Activated CD8-positive, alpha-beta memory T cell treated with anti-CD3 and anti-CD28 coated beads, Interleukin-2, amount 50 U/mL, for 1 hour (primary cell): Measurements from ENCODE around the gene WDR74.
"Not testable (repeated sequence)": the region's sequence is repeated elsewhere in the genome, so short reads cannot be mapped to it uniquely, and the experiment has no call there.

Experiments used
- DNase-seq: peaks from one replicate; pipeline ENCODE4 v3.0.0-alpha.2; 2020; ENCODE audit errors: extremely low read depth

Gene WDR74

GRCh38 chr11:62841361-62842170 lies 2.2 kb upstream of the WDR74 start:
- peak; percentile 81 for DNase-seq

DNA sequence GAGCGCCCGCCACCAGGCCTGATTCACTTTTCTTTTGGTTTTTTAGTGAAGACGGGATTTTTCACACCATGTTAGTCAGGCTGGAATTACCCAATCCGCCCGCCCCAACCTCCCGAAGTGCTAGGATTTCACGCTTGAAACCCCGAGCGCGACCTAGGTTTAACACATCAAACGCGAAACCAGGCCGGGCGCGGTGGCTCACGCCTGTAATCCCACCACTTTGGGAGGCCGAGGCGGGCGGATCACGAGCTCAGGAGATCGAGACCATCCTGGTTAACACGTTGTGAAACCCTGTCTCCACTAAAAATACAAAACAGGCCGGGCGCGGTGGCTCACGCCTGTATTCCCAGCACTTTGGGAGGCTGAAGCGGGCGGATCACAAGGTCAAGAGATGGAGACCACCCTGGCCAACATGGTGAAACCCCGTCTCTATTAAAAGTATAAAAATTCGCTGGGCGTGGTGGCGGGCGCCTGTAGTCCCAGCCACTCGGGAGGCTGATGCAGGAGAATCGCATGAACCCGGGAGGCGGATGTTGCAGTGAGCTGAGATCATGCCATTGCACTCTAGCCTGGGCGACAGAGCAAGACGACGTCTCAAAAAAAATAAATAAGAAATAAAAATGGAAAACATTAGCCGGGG lies 1.5 kb upstream of the WDR74 start:
- DNase-seq, result peak; percentile 63

GRCh38 chr11:62835336-62835735 lies 4.1 kb downstream of the WDR74 start:
- DNase-seq, result no peak

DNA sequence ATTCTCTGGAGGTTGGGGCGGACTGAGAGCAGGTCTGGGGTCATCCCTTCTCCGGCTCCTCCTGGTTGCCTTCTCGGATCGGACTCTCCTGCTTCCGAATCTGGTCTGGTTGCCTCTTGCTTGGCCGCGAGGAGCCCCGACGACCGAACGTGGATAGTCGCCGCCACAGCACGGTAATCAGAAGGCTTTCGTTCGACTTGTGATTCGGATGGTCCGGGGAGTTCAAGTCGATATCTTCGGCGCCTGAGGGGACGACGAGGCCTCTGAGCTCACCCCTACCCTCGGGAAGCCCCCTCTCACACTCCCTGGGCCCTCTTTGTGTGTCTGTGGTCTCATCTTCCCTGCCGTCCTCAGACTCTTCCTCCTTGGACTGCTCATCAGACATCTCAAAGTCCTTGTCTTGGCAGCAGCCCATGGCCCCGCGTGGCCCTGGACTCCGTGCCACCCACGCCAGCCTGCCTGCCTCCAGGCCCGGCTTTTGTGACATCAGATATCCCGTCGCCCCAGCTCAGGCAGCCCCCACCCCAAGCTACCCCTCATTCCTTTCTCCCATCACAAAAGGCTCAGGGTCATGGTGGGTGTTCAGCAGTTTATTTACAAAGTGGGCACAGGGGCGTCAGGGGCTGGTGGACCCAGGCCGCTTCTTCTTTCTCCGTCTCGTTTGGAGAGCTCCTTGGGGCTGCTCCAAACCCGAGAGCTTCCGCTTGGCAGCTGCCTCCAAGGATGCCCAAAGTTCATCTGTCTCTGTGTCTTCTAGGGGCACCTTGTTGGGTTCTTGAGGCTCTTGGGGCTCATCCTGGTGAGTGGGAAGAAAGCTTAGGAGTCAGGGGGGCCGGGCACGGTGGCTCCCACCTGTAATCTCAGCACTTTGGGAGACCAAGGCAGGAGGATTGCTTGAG lies 6.8 kb downstream of the WDR74 start, which contains the start of gene TEX54:
TSS of gene TEX54 (minus strand) at position 506 of the 899 bp plus-strand sequence.
- DNase-seq, result no peak

- peak; percentile 96 for DNase-seq
These were observed 7.7 kb downstream of the WDR74 start, which contains the start of gene STX5 for GRCh38 chr11:62831520-62832335. TSS of gene STX5 (minus strand) at chr11:62832051. CDS start at chr11:62831243, 808 bp downstream.

- DNase-seq, result no peak
These were observed 8.4 kb downstream of the WDR74 start for GRCh38 chr11:62830904-62831519.

DNA sequence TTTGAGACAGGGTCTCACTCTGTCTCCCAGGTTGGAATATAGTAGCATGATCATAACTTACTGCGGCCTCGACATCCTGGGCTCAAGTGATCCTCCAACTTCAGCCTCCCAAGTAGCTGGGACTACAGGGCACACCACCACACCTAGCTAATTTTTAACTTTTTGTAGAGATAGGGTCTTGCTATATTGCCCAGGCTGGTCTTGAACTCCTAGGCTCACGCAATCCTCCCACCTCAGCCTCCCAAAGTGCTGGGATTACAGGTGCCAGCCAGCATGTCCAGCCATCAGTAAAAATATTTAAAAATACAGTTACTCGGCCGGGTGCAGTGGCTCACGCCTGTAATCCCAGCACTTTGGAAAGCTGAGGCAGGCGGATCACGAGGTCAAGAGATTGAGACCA lies 11.3 kb downstream of the WDR74 start:
- not testable (repeated sequence) for DNase-seq

DNA sequence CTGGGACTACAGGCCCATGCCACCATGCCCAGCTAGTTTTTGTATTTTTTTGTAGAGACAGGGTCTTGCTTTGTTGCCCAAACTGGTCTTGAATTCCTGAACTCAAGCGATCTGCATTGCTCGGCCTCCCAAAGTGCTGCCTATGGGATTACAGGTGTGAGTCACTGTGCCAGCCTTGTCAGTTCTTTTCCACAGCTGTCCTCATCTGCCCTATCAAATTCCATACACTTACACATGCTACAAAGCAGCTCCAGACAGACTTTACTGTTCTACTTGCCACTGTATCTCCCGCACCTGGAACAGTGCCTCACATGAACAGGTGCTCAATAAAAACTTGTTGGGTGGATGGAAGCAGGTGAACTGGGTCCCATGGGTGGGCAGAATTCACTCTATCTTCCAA lies 15.7 kb downstream of the WDR74 start:
- DNase-seq, result no peak

DNA sequence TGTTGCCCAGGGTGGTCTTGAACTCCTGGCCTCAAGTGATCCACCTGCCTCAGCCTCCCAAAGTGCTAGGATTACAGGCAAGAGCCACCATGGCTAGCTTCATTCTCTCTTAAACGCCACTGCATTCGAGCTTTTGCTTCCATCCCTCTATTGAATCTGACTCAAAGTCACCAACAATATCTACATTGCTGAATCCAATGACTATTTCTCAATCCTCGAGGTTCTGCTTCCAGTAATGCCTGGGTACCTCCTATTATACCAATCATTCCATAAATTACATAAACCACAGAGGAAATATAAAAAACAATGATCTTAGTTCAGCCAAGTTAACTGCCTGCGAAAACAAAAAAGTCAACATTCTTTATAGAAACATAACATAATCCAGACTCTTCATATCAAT lies 22.3 kb downstream of the WDR74 start:
- DNase-seq, result no peak

GRCh38 chr11:62816557-62816956 lies 22.8 kb downstream of the WDR74 start:
- no peak for DNase-seq

DNA sequence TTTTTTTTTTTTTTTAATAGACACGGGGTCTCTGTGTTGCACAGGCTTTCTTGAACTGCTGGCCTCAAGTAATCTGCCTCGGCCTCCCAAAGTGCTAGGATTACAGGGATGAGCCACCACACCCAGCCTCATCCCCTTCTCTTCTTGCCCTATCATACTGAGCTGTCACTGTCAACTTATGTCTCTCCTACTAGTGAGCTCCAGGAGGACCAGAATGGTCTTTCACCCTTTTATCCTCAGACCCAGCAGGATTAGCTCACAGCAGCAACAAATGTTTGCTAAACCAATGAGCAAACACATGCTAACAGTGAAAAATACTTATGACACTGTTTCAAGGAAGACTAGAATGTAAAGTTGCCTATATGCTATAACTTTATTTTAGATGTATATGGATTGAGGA lies 27.7 kb downstream of the WDR74 start:
- no peak for DNase-seq

- DNase-seq, result no peak
These were observed 28.6 kb downstream of the WDR74 start for GRCh38 chr11:62810748-62811147.

DNA sequence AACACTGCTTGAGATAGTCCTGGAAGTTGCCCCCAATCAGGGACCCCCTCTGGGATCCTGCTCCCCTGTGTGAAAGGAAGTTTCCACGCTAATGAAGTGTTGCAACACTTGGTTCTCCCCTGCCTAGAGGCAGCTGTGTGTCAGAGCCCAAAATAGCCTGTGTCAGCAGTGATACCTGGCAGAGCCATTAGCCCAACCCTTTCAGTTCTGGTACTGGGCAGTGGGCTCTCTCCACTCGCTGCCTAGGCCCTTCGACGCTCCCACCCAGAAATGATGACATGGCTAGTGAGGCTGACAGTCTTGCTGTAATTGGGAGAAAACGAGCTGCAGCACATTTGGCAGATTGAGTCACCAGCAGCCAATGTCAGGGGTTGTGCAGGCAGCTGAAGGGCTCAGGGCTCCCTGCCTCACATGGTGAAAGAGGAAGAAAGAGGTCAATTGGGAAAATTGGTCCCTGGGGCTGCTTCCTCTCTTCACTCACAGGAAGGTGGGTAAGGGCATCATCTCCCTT lies 32.7 kb downstream of the WDR74 start:
- DNase-seq, result no peak

DNA sequence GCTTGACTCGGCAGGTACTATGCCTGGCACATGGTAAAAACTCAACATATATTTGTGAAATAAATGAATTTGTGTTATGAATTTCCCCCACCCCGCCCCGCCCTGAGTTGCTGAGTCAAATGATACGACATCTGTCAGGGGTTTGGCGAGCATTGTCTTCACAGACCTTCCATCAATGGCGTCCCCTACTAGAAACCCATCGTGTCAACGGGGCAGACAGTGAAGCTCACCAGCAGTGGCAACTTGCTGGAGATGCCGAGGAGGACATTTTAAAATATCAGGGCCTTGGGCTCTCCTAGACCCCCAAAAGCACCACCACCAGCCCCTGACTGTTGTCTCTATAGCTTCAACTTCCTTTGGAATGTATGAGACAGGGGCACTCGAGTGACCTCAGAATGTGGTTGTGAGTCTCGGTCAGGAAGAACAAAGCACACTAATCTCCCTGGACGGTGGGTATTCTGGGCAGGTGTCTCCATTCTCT lies 33.4 kb downstream of the WDR74 start:
- no peak for DNase-seq

DNA sequence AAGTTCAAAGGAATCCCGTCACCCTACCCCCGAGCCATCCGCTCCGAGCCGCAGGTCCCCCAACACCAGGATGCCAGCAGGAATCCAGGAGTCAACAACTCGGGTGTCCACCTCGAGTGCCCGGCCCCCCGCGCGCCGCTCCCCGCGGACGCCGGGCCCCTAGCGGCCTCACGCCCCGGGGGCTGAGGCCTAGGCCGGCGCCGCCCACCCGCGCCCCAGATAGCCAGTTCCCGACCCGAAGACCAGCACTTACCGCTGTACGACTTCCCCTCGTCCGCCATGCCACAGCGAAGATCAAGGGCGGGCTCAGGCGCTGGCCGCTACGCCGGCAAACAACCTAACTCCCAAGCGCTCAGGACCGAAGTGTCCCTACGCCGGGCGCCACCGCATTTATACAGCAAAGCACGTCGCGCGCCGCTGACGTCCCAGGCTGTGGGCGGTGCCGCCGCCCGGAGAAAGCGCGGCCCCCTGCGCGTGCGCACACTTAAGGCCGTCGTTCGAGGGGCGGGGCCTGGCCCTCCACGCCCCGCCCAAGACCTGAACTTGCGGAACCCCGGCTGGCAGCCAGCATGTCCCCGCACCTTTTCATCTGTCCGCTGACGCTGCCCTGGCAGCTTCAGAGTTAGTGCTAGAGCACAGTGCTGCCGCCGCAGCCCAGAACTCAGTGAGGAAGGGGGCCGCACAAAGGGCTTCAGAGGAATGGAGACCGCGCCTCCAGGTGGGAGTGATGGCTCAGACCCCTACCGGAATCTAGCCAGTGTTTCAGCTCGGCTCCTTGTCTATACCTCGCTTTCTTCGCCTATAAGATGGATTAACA lies 34.1 kb downstream of the WDR74 start, which contains the start of gene NXF1:
TSS of gene NXF1 (minus strand) at position 365 of the 817 bp plus-strand sequence. CDS start at position 281, 84 bp downstream.
- DNase-seq, result peak; percentile 90

GRCh38 chr11:62804310-62805075 lies 34.9 kb downstream of the WDR74 start:
- no peak for DNase-seq

DNA sequence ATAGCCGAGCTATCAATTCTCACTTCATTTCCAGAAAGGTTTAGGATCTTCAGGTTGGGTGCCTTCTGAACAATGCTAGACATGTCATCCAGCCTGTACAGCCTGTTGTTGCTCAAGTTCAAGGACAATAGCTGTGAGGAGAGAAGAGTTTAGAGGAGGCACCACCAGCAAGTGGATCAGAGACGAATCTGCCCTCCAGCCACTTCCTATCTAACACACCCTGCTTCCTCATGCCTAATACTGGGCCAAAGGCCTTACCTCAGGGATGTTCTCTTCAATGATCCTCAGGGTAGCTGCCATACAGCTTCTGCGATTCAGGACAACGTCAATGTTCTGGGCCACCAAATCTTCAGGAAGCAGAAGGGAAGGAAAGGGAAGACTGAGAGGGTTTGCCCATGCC lies 38.3 kb downstream of the WDR74 start:
- DNase-seq, result no peak

DNA sequence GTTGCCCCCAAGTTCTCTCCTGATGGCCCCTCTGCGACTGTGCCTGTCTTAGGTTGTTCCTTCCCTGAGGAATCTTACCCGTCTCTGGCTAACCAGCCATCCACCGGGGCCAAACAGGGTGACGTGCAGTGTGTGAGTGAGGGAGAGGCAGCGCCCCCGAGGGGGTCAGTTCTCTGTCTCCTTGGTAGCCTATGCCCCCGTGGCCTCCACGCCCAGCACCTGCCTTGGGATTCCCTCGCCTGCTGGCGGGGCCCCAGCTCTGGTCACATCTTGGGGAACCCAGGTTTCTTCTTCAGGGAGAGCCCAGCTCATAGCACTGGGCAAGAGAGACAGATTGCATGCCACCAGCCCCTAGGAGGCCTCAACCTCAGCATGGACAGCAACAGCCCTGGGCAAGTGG lies 39.9 kb downstream of the WDR74 start:
- DNase-seq, result no peak

- no peak for DNase-seq
These were observed 43.1 kb downstream of the WDR74 start for GRCh38 chr11:62796281-62796680.
